ENCODE measurements around the gene KIF16B. TPM values are rescaled to one million over a fixed set of nuclear protein-coding genes. Genes with fewer than 3 reads are reported as not detected.

The KIF16B gene
- total RNA-seq, 1 experiment from 2014 or later: 15.8 TPM

DNA sequence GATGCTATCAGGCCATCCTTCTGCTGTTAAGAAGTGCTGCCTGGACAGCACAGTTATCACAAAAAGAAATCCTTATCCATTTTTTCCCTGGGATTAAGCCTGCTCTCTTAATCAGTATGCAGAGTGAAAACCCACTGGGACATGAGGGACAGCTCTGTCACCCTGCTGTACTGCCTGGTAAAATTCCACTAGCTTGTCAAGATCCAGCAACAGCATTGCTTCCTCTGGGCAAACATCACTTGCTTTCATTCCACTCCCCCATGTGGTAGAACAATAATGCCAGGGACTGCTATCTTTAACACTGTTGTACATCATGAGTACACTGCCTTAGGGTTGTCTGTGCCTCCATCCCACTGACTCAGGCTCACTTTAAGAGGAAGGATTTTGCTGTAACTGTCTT lies 331.3 kb downstream of the KIF16B start:
- no peaks in the 10 kb centered on the region for H3K27me3 Mint-ChIP-seq (ENCODE audit: insufficient read depth, unreplicated experiment)
- no peaks in the 10 kb centered on the region for H3K4me1 Mint-ChIP-seq (ENCODE audit: insufficient read depth, unreplicated experiment)
- BruUV-seq (replicated peaks): no TSS peak
- no peaks in the 10 kb centered on the region for H3K36me3 Mint-ChIP-seq (ENCODE audit: insufficient read depth, unreplicated experiment)
- TF ChIP-seq CTCF (IDR thresholded peaks at IDR 0.05; ENCODE audit: unreplicated experiment): no peak
- DNase-seq (ENCODE audit: unreplicated experiment): peak; percentile 12
- CTCF ChIA-PET: interaction anchor here (0.6 kb wide), 1 partner anchor 12 kb away, joined by 3 read pairs; no protein-coding TSS in a partner anchor
- no peak overlapping the region for H3K27ac Mint-ChIP-seq (ENCODE audit: low read depth, unreplicated experiment)
- no peak overlapping the region for H3K4me3 Mint-ChIP-seq (ENCODE audit: unreplicated experiment)
- intact Hi-C loops (cut with micrococcal nuclease): no loop called here
- POLR2A ChIA-PET: no interaction called here
- H3K9me3 Mint-ChIP-seq (ENCODE audit: unreplicated experiment): peaks cover 13% of the 10 kb centered on the region

DNA sequence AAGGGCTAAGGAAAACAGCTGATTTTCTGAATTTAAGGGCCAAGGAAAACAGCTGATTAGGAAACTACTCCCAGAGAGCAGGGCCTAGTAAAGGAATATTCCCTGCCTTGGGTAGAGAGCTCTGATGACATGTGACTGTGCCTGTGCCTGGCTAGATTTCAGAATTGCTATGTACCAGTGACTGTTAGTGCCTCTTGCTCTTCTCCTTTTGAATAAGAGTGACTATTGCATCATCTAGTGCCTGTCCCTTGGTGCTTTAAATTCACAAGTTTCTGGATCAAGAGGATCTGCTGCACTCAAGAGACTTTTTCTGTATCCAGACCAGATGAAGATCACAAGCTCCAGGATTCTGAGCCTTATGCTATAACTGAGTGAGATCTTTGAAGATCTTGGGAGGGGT lies 332.9 kb downstream of the KIF16B start:
- H3K4me3 Mint-ChIP-seq (ENCODE audit: unreplicated experiment): no peak overlapping the region
- no peak for TF ChIP-seq CTCF (IDR thresholded peaks at IDR 0.05; ENCODE audit: unreplicated experiment)
- POLR2A ChIA-PET: no interaction called here
- CTCF ChIA-PET: interaction anchor here (0.7 kb wide), 1 partner anchor 1008 kb away, joined by 3 read pairs; no protein-coding TSS in a partner anchor
- H3K4me1 Mint-ChIP-seq (ENCODE audit: insufficient read depth, unreplicated experiment): no peaks in the 10 kb centered on the region
- no peaks in the 10 kb centered on the region for H3K36me3 Mint-ChIP-seq (ENCODE audit: insufficient read depth, unreplicated experiment)
- H3K27ac Mint-ChIP-seq (ENCODE audit: low read depth, unreplicated experiment): no peak overlapping the region
- H3K9me3 Mint-ChIP-seq (ENCODE audit: unreplicated experiment): peaks cover 13% of the 10 kb centered on the region
- no peak for DNase-seq (ENCODE audit: unreplicated experiment)
- intact Hi-C loops (cut with micrococcal nuclease): no loop called here
- no peaks in the 10 kb centered on the region for H3K27me3 Mint-ChIP-seq (ENCODE audit: insufficient read depth, unreplicated experiment)
- no TSS peak for BruUV-seq (replicated peaks)

GRCh38 chr20:16236589-16237241 lies 336.5 kb downstream of the KIF16B start:
- Mint-ChIP-seq H3K4me1 (ENCODE audit: insufficient read depth, unreplicated experiment) (no peaks in the 10 kb centered on the region), H3K27ac (ENCODE audit: low read depth, unreplicated experiment) (no peak overlapping the region), H3K36me3 (ENCODE audit: insufficient read depth, unreplicated experiment) (no peaks in the 10 kb centered on the region), H3K4me3 (ENCODE audit: unreplicated experiment) (no peak overlapping the region), H3K9me3 (ENCODE audit: unreplicated experiment) (peaks cover 13% of the 10 kb centered on the region), H3K27me3 (ENCODE audit: insufficient read depth, unreplicated experiment) (no peaks in the 10 kb centered on the region)
- CTCF ChIA-PET: interaction anchor here (0.6 kb wide), 1 partner anchor 75 kb away, joined by 4 read pairs; no protein-coding TSS in a partner anchor
- TF ChIP-seq CTCF (IDR thresholded peaks at IDR 0.05; ENCODE audit: unreplicated experiment): no peak
- no TSS peak for BruUV-seq (replicated peaks)
- DNase-seq (ENCODE audit: unreplicated experiment): no peak
- intact Hi-C loops (cut with micrococcal nuclease): no loop called here
- POLR2A ChIA-PET: no interaction called here

- CTCF ChIA-PET: interaction anchor here (0.7 to 1.4 kb wide), 2 partner anchors 8 to 1910 kb away, joined by 3 to 5 read pairs; no protein-coding TSS in a partner anchor
- BruUV-seq (replicated peaks): no TSS peak
- Mint-ChIP-seq H3K27me3 (ENCODE audit: insufficient read depth, unreplicated experiment) (no peaks in the 10 kb centered on the region), H3K27ac (ENCODE audit: low read depth, unreplicated experiment) (no peak overlapping the region), H3K36me3 (ENCODE audit: insufficient read depth, unreplicated experiment) (no peaks in the 10 kb centered on the region), H3K4me1 (ENCODE audit: insufficient read depth, unreplicated experiment) (no peaks in the 10 kb centered on the region), H3K9me3 (ENCODE audit: unreplicated experiment) (no peaks in the 10 kb centered on the region), H3K4me3 (ENCODE audit: unreplicated experiment) (no peak overlapping the region)
- POLR2A ChIA-PET: no interaction called here
- intact Hi-C loops (cut with micrococcal nuclease): no loop called here
- no peak for TF ChIP-seq CTCF (IDR thresholded peaks at IDR 0.05; ENCODE audit: unreplicated experiment)
- DNase-seq (ENCODE audit: unreplicated experiment): no peak
Measured at GRCh38 chr20:16230402-16230801, 342.8 kb downstream of the KIF16B start.

Measured in MCF 10A (cell line).